ENCODE data around the gene ADIPOR1. TPM values are rescaled to one million over a fixed set of nuclear protein-coding genes. Genes with fewer than 3 reads are reported as not detected.
A peak's percentile ranks its signal among the peaks of the same experiment; 100 is the strongest.

Gene ADIPOR1
- total RNA-seq, 3 donors from 2014 or later (not counting 1 experiment from before 2014, with no cell fraction given): 61.9 to 81.7 (median 80.6) TPM

GRCh38 chr1:202998836-202999750 is 41.0 kb upstream of the ADIPOR1 start:
- H3K9me3 Mint-ChIP-seq: no peaks in the 10 kb centered on the region
- peaks cover 25 to 42% of the 10 kb centered on the region in 2 donors for H3K27me3 Mint-ChIP-seq (ENCODE audit: low read depth in 2 of 2)
- H3K4me3 ChIP-seq (ENCODE audit: low read length): no peak overlapping the region

DNA sequence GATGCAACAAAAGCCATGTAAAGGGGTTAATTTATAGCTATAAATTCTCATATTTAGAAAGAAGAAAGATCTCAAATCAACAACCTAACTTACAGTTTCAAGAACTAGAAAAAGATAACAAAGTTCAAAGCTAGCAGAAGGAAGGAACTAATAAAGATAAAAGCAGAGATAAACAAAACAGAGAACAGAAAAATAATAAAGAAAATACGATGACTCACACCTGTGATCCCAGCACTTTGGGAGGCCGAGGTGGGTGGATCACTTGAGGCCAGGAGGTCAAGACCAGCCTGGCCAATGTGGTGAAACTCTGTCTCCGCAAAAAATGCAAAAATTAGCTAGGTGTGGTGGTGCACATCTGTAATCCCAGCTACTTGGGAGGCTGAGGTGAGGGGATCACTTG is 36.6 kb upstream of the ADIPOR1 start:
- ATAC-seq: no peak
- no peaks in the 10 kb centered on the region for H3K9me3 Mint-ChIP-seq
- TF ChIP-seq, protein P1, sequence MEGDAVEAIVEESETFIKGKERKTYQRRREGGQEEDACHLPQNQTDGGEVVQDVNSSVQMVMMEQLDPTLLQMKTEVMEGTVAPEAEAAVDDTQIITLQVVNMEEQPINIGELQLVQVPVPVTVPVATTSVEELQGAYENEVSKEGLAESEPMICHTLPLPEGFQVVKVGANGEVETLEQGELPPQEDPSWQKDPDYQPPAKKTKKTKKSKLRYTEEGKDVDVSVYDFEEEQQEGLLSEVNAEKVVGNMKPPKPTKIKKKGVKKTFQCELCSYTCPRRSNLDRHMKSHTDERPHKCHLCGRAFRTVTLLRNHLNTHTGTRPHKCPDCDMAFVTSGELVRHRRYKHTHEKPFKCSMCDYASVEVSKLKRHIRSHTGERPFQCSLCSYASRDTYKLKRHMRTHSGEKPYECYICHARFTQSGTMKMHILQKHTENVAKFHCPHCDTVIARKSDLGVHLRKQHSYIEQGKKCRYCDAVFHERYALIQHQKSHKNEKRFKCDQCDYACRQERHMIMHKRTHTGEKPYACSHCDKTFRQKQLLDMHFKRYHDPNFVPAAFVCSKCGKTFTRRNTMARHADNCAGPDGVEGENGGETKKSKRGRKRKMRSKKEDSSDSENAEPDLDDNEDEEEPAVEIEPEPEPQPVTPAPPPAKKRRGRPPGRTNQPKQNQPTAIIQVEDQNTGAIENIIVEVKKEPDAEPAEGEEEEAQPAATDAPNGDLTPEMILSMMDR (IDR thresholded peaks at IDR 0.05): no peak
- no peak for DNase-seq
- H3K27ac ChIP-seq (ENCODE audit: low read length): no peak overlapping the region
- H3K4me3 ChIP-seq (ENCODE audit: low read length): no peak overlapping the region
- H3K4me3 Mint-ChIP-seq: no peak overlapping the region
- H3K27me3 ChIP-seq (ENCODE audit: control insufficient read depth, insufficient read depth, low read length): no peaks in the 10 kb centered on the region
- peaks cover 5% of the 10 kb centered on the region in 2 donors for H3K4me1 Mint-ChIP-seq
- H3K27ac Mint-ChIP-seq: no peak overlapping the region
- H3K27me3 Mint-ChIP-seq (ENCODE audit: low read depth in 2 of 2): peaks cover 35 to 65% of the 10 kb centered on the region in 2 donors
- H3K36me3 Mint-ChIP-seq: no peaks in the 10 kb centered on the region
- no peaks in the 10 kb centered on the region for H3K36me3 ChIP-seq (ENCODE audit: control insufficient read depth, insufficient read depth, low read length)
- intact Hi-C loops (cut with micrococcal nuclease): loop anchor here (5.0 kb wide), 1 partner anchor 107 kb away; the partner anchor contains the start of gene RABIF
- 49% methylated on average over 3 of the region's 3 CpGs for WGBS (ENCODE audit: insufficient coverage)
- H3K9me3 ChIP-seq (ENCODE audit: control insufficient read depth, insufficient read depth, low read length): no peaks in the 10 kb centered on the region
- H3K4me1 ChIP-seq (ENCODE audit: control insufficient read depth, insufficient read depth, low read length): peaks cover 5% of the 10 kb centered on the region

More at GRCh38 chr1:202998836-202999750, 41.0 kb upstream of the ADIPOR1 start:
- Histone ChIP-seq H3K27me3 (ENCODE audit: control insufficient read depth, insufficient read depth, low read length) (no peaks in the 10 kb centered on the region), H3K27ac (ENCODE audit: low read length) (no peak overlapping the region), H3K4me1 (ENCODE audit: control insufficient read depth, insufficient read depth, low read length) (peaks cover 4% of the 10 kb centered on the region), H3K9me3 (ENCODE audit: control insufficient read depth, insufficient read depth, low read length) (no peaks in the 10 kb centered on the region), H3K36me3 (ENCODE audit: control insufficient read depth, insufficient read depth, low read length) (no peaks in the 10 kb centered on the region)
- WGBS (ENCODE audit: insufficient coverage): 35% methylated on average over 14 of the region's 14 CpGs
- DNase-seq (peak; percentile 30 to 84), ATAC-seq (peak; percentile 66 to 69 (median 67))
- intact Hi-C loops (cut with micrococcal nuclease): loop anchor here (1.0 to 5.0 kb wide), 3 partner anchors 73 to 249 kb away; partner anchors contain the start of gene RABIF
- Mint-ChIP-seq H3K27ac (no peak overlapping the region), H3K4me3 (no peak overlapping the region), H3K36me3 (no peaks in the 10 kb centered on the region), H3K4me1 (peaks cover 5% of the 10 kb centered on the region in 2 donors)
- TF ChIP-seq, protein P1 (IDR thresholded peaks at IDR 0.05): peak; percentile 93

DNA sequence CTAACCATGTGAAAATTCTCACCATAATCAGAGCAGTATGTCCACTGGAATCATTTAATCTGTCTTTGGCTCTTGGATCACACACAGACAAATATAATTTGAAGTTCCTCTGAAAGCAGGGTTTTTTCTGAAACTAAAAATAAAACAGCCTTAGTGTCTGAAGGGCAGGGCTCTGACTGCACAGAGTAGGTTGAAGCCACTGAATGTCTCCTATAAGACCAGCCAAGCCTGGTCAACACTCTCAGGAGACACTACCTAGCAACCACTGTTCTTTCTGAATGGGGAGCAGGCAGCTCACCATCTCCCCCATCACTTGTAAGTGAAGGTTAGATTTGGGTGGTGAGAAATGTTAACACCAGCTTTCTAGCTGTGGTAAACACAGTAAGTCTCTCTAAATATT is 33.0 kb upstream of the ADIPOR1 start:
- intact Hi-C loops (cut with micrococcal nuclease): no loop called here
- Histone ChIP-seq H3K36me3 (ENCODE audit: control insufficient read depth, insufficient read depth, low read length) (no peaks in the 10 kb centered on the region), H3K9me3 (ENCODE audit: control insufficient read depth, insufficient read depth, low read length) (no peaks in the 10 kb centered on the region), H3K27ac (ENCODE audit: low read length) (no peak overlapping the region), H3K4me1 (ENCODE audit: control insufficient read depth, insufficient read depth, low read length) (peaks cover 3% of the 10 kb centered on the region), H3K27me3 (ENCODE audit: control insufficient read depth, insufficient read depth, low read length) (no peaks in the 10 kb centered on the region), H3K4me3 (ENCODE audit: low read length) (no peak overlapping the region)
- Mint-ChIP-seq H3K4me3 (no peak overlapping the region), H3K36me3 (no peaks in the 10 kb centered on the region), H3K27ac (no peak overlapping the region), H3K9me3 (no peaks in the 10 kb centered on the region), H3K27me3 (ENCODE audit: low read depth in 2 of 2) (peaks cover 33 to 50% of the 10 kb centered on the region in 2 donors), H3K4me1 (no peaks in the 10 kb centered on the region)
- TF ChIP-seq, protein P1 (IDR thresholded peaks at IDR 0.05): no peak
- DNase-seq (no peak), ATAC-seq (no peak)
